MM.1S (cell line): ENCODE results near the gene PPP2R3C.

Source experiments
- DNase-seq: peaks from one replicate; pipeline ENCODE4 v3.0.0-alpha.2; 2015
- H2AFZ ChIP-seq: fragments of 300-600 bp; sonication (generic); 2 replicates; pipeline ENCODE4 v1.6.0; 2016; ENCODE audit warnings: antibody characterized with exemption, low read length
- H3F3A ChIP-seq: fragments of 300-600 bp; sonication (generic); 2 replicates; pipeline ENCODE4 v1.6.1; 2016; ENCODE audit warnings: mild to moderate bottlenecking, antibody characterized with exemption, low read length, moderate library complexity, mixed read lengths; ENCODE audit not compliant: insufficient read depth
- H3K27ac ChIP-seq: fragments of 300-600 bp; sonication (generic); 2 replicates; pipeline ENCODE4 v1.5.1; 2016; ENCODE audit warnings: mild to moderate bottlenecking, low read length
- H3K27me3 ChIP-seq: fragments of 300-600 bp; sonication (generic); replicated peaks from 2 replicates; pipeline ENCODE4 v1.6.0; 2016; ENCODE audit warnings: low read length; ENCODE audit not compliant: insufficient read depth
- H3K36me3 ChIP-seq: fragments of 300-600 bp; sonication (generic); replicated peaks from 2 replicates; pipeline ENCODE4 v1.6.1; 2016; ENCODE audit warnings: mild to moderate bottlenecking, low read length, mixed read lengths; ENCODE audit not compliant: insufficient read depth
- H3K4me1 ChIP-seq: fragments of 300-600 bp; sonication (generic); 2 replicates; pipeline ENCODE4 v1.6.1; 2016; ENCODE audit warnings: low read length, mixed read lengths
- H3K4me2 ChIP-seq: fragments of 300-600 bp; sonication (generic); 2 replicates; pipeline ENCODE4 v1.6.0; 2016; ENCODE audit warnings: low read depth, low read length
- H3K4me3 ChIP-seq: fragments of 300-600 bp; sonication (generic); 2 replicates; pipeline ENCODE4 v1.5.1; 2016; ENCODE audit warnings: low read length, mixed read lengths
- H3K79me2 ChIP-seq: fragments of 300-600 bp; sonication (generic); 2 replicates; pipeline ENCODE4 v1.6.1; 2016; ENCODE audit warnings: mixed run types, low read length, mixed read lengths
- H3K9ac ChIP-seq: fragments of 300-600 bp; sonication (generic); 2 replicates; pipeline ENCODE4 v1.6.1; 2016; ENCODE audit warnings: low read length, mixed read lengths
- H3K9me2 ChIP-seq: fragments of 300-600 bp; sonication (generic); replicated peaks from 2 replicates; pipeline ENCODE4 v1.6.1; 2016; ENCODE audit warnings: mild to moderate bottlenecking, low read length, mixed read lengths; ENCODE audit not compliant: insufficient read depth
- H3K9me3 ChIP-seq: fragments of 300-600 bp; sonication (generic); replicated peaks from 2 replicates; pipeline ENCODE4 v1.6.1; 2016; ENCODE audit warnings: mild to moderate bottlenecking, low read length, mixed read lengths; ENCODE audit not compliant: insufficient read depth
- H4K20me1 ChIP-seq: fragments of 300-600 bp; sonication (generic); 2 replicates; pipeline ENCODE4 v1.6.1; 2016; ENCODE audit warnings: mild to moderate bottlenecking, low read length, moderate library complexity, mixed read lengths; ENCODE audit not compliant: insufficient read depth
- EZH2 ChIP-seq: fragments of 300-600 bp; sonication (generic); optimal IDR thresholded peaks from 2 replicates; pipeline ENCODE3; 2017; ENCODE audit warnings: low read depth, mild to moderate bottlenecking, antibody characterized with exemption, low read length, mixed read lengths
- EZH2phosphoT487 ChIP-seq: fragments of 300-600 bp; sonication (generic); IDR thresholded peaks from 2 replicates; pipeline ENCODE4 v1.6.1; 2018; ENCODE audit warnings: antibody characterized with exemption, low read length
- TF ChIP-seq, protein P1 (sequence below): fragments of 300-600 bp; sonication (generic); IDR thresholded peaks from 2 replicates; pipeline ENCODE4 v1.5.1; 2016; ENCODE audit warnings: antibody characterized with exemption, low read length, mixed read lengths

PPP2R3C gene

DNA sequence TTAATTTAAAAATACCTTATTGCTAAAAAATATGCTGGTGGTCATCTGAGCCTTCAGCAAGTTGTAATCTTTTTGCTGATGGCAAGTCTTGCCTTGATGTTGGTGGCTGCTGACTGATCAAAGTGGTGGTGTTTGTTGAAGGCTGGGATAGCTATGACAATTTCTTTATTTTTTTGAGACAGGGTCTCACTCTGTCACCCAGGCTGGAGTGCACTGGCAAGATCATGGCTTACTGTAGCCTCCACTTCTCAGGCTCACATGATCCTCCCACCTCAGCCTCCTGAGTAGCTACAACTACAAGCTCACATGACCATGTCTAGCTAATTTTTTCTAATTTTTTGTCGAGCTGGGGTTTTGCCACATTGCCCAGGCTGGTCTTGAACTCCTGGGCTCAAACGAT, 25.4 kb upstream of the PPP2R3C start:
- H3K27me3 ChIP-seq = no peaks in the 10 kb centered on the region
- no peak overlapping the region for H3K4me3 ChIP-seq
- no peaks in the 10 kb centered on the region for H4K20me1 ChIP-seq
- no peaks in the 10 kb centered on the region for H3K9me3 ChIP-seq
- H3F3A ChIP-seq = no peaks in the 10 kb centered on the region
- no peaks in the 10 kb centered on the region for H3K9me2 ChIP-seq
- TF ChIP-seq, protein P1, sequence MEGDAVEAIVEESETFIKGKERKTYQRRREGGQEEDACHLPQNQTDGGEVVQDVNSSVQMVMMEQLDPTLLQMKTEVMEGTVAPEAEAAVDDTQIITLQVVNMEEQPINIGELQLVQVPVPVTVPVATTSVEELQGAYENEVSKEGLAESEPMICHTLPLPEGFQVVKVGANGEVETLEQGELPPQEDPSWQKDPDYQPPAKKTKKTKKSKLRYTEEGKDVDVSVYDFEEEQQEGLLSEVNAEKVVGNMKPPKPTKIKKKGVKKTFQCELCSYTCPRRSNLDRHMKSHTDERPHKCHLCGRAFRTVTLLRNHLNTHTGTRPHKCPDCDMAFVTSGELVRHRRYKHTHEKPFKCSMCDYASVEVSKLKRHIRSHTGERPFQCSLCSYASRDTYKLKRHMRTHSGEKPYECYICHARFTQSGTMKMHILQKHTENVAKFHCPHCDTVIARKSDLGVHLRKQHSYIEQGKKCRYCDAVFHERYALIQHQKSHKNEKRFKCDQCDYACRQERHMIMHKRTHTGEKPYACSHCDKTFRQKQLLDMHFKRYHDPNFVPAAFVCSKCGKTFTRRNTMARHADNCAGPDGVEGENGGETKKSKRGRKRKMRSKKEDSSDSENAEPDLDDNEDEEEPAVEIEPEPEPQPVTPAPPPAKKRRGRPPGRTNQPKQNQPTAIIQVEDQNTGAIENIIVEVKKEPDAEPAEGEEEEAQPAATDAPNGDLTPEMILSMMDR = no peak
- TF ChIP-seq EZH2 (no peak), EZH2phosphoT487 (no peak)
- H3K9ac ChIP-seq = no peak overlapping the region
- no peaks in the 10 kb centered on the region for H3K4me1 ChIP-seq
- H3K79me2 ChIP-seq = no peaks in the 10 kb centered on the region
- DNase-seq = no peak
- H3K27ac ChIP-seq = no peak overlapping the region
- H2AFZ ChIP-seq = no peak overlapping the region
- H3K36me3 ChIP-seq = no peaks in the 10 kb centered on the region
- H3K4me2 ChIP-seq = no peak overlapping the region

DNA sequence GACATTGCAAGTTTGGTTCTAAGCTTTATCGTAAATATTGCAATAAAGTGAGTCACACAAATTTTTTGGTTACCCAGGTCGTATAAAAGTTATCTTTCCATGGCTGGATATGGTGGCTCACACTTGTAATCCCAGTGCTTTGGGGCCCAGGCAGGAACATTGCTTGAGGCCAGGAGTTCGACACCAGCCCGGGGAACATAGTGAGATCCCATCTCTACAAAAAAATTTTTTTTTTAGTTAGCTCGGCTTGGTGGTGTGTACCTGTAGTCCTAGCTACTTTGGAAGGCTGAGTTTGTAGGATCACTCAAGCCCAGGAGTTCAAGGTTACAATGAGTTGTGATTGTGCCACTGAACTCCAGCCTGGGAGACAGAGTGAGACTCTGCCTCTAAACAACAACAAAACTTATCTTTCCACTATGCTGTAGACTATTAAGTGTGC, 24.9 kb upstream of the PPP2R3C start:
- no peaks in the 10 kb centered on the region for H3K4me1 ChIP-seq
- no peak overlapping the region for H2AFZ ChIP-seq
- H3K4me2 ChIP-seq = no peak overlapping the region
- no peak overlapping the region for H3K4me3 ChIP-seq
- no peak for DNase-seq
- no peaks in the 10 kb centered on the region for H3K9me3 ChIP-seq
- no peaks in the 10 kb centered on the region for H3F3A ChIP-seq
- H3K9ac ChIP-seq = no peak overlapping the region
- no peaks in the 10 kb centered on the region for H4K20me1 ChIP-seq
- TF ChIP-seq, protein P1 = no peak
- TF ChIP-seq EZH2 = no peak
- TF ChIP-seq EZH2phosphoT487 = no peak
- no peaks in the 10 kb centered on the region for H3K79me2 ChIP-seq
- H3K27ac ChIP-seq = no peak overlapping the region
- H3K27me3 ChIP-seq = no peaks in the 10 kb centered on the region
- H3K36me3 ChIP-seq = no peaks in the 10 kb centered on the region
- H3K9me2 ChIP-seq = no peaks in the 10 kb centered on the region

DNA sequence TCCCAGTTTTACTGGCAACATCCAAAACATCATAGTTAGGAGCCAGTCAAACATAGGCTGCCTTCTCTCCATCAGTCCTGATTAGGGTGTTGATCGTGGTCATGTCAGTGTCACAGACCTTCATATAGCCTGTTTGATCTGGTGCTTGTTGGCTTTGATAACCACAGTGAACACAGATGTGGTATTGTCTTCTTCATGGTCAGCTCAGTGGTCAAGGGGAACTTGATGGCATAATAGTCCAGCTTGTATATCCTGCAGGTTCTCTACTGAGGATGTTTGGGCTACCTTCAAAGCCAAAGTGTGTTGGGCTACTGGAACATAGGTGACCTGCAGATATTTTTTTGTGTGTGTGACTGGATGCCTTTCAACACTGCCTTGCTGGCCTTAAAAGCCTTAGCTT, 22.2 kb upstream of the PPP2R3C start:
- no peak overlapping the region for H3K4me3 ChIP-seq
- no peaks in the 10 kb centered on the region for H3K36me3 ChIP-seq
- no peaks in the 10 kb centered on the region for H3K79me2 ChIP-seq
- TF ChIP-seq EZH2 = no peak
- TF ChIP-seq, protein P1 = no peak
- no peak for TF ChIP-seq EZH2phosphoT487
- no peak overlapping the region for H3K27ac ChIP-seq
- H3K27me3 ChIP-seq = no peaks in the 10 kb centered on the region
- no peaks in the 10 kb centered on the region for H3F3A ChIP-seq
- H3K4me2 ChIP-seq = no peak overlapping the region
- H2AFZ ChIP-seq = no peak overlapping the region
- H3K9ac ChIP-seq = no peak overlapping the region
- no peak for DNase-seq
- H3K9me2 ChIP-seq = no peaks in the 10 kb centered on the region
- H3K4me1 ChIP-seq = no peaks in the 10 kb centered on the region
- H3K9me3 ChIP-seq = no peaks in the 10 kb centered on the region
- H4K20me1 ChIP-seq = no peaks in the 10 kb centered on the region
